Sigmoid colon (tissue), 7 donors: ENCODE measurements around the gene SELENOV. TPM values are rescaled to one million over a fixed set of nuclear protein-coding genes. Genes with fewer than 3 reads are reported as not detected.

ENCODE experiments used
- DNase-seq: peaks from one replicate; pipeline ENCODE4 v3.0.0-alpha.2; 2019
- H3K27ac ChIP-seq, 4 donors: fragments of 200-600 bp; sonication (generic); one replicate each; pipeline ENCODE4 v1.5.1; 2016 to 2019; ENCODE audit warnings: mild to moderate bottlenecking in 1 of 4
- H3K27me3 ChIP-seq, 3 donors: fragments of 200-600 bp; sonication (generic); one replicate each; pipeline ENCODE4 v1.5.1; 2019; ENCODE audit warnings: mild to moderate bottlenecking in 1 of 3
- H3K36me3 ChIP-seq, 4 donors: fragments of 200-600 bp; sonication (generic); one replicate each; pipeline ENCODE4 v1.5.1; 2016 to 2019
- H3K4me1 ChIP-seq, 4 donors: fragments of 200-600 bp; sonication (generic); one replicate each; pipeline ENCODE4 v1.5.1; 2017 to 2019
- H3K4me3 ChIP-seq, 4 donors: fragments of 200-600 bp; sonication (generic); one replicate each; pipeline ENCODE4 v1.5.1; 2017 to 2019; ENCODE audit warnings: mild to moderate bottlenecking in 2 of 4, moderate library complexity in 1 of 4
- H3K9me3 ChIP-seq, 4 donors: fragments of 200-600 bp in 3 of 4; sonication (generic) in 3 of 4; one replicate each; pipeline versions ENCODE4 v1.5.1 to v1.6.1; 2013 to 2019
- EP300 ChIP-seq, 4 donors: sonication (generic); formaldehyde crosslinking; IDR thresholded peaks; one replicate each; pipeline ENCODE4 v1.6.1; 2017; ENCODE audit warnings: antibody characterized with exemption in 4 of 4
- POLR2A ChIP-seq, 2 donors: fragments of 450-650 bp; IDR thresholded peaks; one replicate each; pipeline ENCODE4 v1.6.1; 2016; ENCODE audit warnings: antibody characterized with exemption in 2 of 2, mild to moderate bottlenecking in 2 of 2, moderate library complexity in 2 of 2
- POLR2AphosphoS5 ChIP-seq, 4 donors: sonication (generic); formaldehyde crosslinking; IDR thresholded peaks; one replicate each; pipeline ENCODE4 v1.6.1; 2017; ENCODE audit warnings: antibody characterized with exemption in 4 of 4
- WGBS, 2 donors: extraction: QIAGEN DNeasy Blood & Tissue Kit; methylation state at CpG; one replicate each; pipeline ENCODE4 v1.1.7; 2013; 5-methylcytosine and 5-hydroxymethylcytosine counted together
- intact Hi-C: fragments of 100-400 bp; cut with DNase I; formaldehyde crosslinking; loops from one replicate; pipeline ENCODE4 v1.15.1; 2023
- polyA plus RNA-seq, 3 donors: library from polyadenylated mRNA; stranded (reverse); fragments of 200-250 nt; gene quantifications; one replicate each; pipeline ENCODE4 v1.2.3, GENCODE V29; 2013
- total RNA-seq, 4 donors: library from RNA; depleted of rRNA; stranded (reverse); fragments of >200 nt; gene quantifications; one replicate each; pipeline ENCODE4 v1.1.0, GENCODE V29; 2016
- TF ChIP-seq, protein P1 (sequence below), 4 experiments: fragments of 450-650 bp in 3 of 4; fragments of 200-600 bp in 1 of 4; IDR thresholded peaks; one replicate each; pipeline ENCODE4 v1.5.1; 2016 to 2019; ENCODE audit warnings: antibody characterized with exemption in 4 of 4, mild to moderate bottlenecking in 3 of 4, moderate library complexity in 2 of 4
- donor health status: healthy with polysubstance abuse.
- donor health status: Bipolar disorder and iron deficiency.
- donor health status: healthy.

Gene SELENOV
- total and polyA plus RNA-seq, 7 donors, result not detected

DNA sequence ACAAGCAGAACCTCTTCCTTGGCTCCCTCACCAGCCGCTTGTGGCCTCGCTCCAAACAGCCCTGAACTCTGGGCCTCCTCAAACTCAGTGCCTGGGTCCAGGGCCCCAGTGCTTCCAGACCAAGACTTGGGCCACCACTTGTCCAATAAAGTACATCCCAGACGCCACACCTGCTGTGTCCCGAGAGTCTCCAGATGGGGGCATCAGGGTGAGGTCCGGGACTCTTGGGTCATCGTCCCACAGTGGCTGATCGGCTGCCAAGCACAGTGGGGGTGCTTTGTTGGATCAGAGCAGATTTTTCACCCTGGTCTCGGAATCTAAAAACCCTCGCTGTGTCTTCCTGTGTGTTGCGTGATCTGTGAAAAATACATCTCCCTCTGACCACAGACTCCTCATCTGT, 25.2 kb upstream of the SELENOV start:
- no peaks in the 10 kb centered on the region for H3K27me3 ChIP-seq
- H3K9me3 ChIP-seq, result no peaks in the 10 kb centered on the region
- no peak for TF ChIP-seq POLR2A (IDR thresholded peaks at IDR 0.05)
- TF ChIP-seq POLR2AphosphoS5 (IDR thresholded peaks at IDR 0.05), result no peak
- no peak for TF ChIP-seq EP300 (IDR thresholded peaks at IDR 0.05)
- TF ChIP-seq, protein P1, sequence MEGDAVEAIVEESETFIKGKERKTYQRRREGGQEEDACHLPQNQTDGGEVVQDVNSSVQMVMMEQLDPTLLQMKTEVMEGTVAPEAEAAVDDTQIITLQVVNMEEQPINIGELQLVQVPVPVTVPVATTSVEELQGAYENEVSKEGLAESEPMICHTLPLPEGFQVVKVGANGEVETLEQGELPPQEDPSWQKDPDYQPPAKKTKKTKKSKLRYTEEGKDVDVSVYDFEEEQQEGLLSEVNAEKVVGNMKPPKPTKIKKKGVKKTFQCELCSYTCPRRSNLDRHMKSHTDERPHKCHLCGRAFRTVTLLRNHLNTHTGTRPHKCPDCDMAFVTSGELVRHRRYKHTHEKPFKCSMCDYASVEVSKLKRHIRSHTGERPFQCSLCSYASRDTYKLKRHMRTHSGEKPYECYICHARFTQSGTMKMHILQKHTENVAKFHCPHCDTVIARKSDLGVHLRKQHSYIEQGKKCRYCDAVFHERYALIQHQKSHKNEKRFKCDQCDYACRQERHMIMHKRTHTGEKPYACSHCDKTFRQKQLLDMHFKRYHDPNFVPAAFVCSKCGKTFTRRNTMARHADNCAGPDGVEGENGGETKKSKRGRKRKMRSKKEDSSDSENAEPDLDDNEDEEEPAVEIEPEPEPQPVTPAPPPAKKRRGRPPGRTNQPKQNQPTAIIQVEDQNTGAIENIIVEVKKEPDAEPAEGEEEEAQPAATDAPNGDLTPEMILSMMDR (IDR thresholded peaks at IDR 0.05), result no peak
- DNase-seq, result no peak
- H3K27ac ChIP-seq, result no peak overlapping the region
- no peak overlapping the region for H3K4me3 ChIP-seq
- no peaks in the 10 kb centered on the region for H3K4me1 ChIP-seq
- WGBS, 2 donors, result 65 to 84% methylated on average over 10 of the region's 10 CpGs
- peaks cover 20 to 68% (median 49%) of the 10 kb centered on the region in 4 donors for H3K36me3 ChIP-seq
- intact Hi-C loops, result no loop called here

DNA sequence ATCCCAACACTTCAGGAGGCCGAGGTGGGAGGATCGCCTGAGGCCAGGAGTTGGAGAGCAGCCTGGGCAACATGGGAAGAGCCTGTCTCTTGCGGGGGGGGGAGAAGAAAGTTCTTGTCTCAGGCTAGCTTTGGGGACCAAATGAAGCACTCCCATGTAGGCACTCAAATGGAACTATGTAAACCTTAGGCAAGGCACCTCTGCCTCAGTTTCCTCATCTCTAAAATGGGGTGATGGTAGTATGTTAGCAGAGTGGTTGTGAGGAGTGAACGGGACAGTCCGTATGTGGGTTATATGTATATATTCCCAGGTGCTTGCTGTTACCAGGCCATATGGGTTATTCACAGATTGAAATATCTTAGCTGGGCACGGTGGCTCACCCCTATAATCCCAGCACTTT, 22.7 kb upstream of the SELENOV start:
- Histone ChIP-seq H3K36me3 (peaks cover 20 to 43% (median 33%) of the 10 kb centered on the region in 4 donors), H3K27me3 (peaks cover 0 to 15% (median 13%) of the 10 kb centered on the region in 3 donors), H3K9me3 (no peaks in the 10 kb centered on the region), H3K27ac (no peak overlapping the region), H3K4me3 (no peak overlapping the region), H3K4me1 (no peaks in the 10 kb centered on the region)
- intact Hi-C loops, result no loop called here
- 94 to 95% methylated on average over 6 of the region's 6 CpGs for WGBS, 2 donors
- DNase-seq, result no peak
- TF ChIP-seq, protein P1 (IDR thresholded peaks at IDR 0.05), result no peak
- TF ChIP-seq POLR2A (IDR thresholded peaks at IDR 0.05) (no peak), POLR2AphosphoS5 (IDR thresholded peaks at IDR 0.05) (no peak), EP300 (IDR thresholded peaks at IDR 0.05) (no peak)

DNA sequence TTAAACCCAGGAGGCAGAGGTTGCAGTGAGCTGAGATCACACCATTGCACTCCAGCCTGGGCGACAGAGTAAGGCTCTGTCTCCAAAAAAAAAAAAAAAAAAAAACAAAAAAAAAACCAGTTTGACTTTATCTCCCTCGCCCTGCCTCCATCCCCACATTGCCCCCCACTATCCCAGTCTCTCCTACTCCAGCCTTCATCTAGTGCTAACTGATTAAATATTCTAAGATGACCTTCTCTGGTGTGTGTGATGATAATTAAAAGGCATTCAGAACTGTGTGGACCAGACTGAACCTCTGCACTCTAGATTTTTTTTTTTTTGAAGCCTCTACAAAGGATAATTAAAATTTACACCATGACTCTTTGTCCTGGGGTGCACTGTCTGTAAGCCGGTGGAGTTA, 22.2 kb upstream of the SELENOV start:
- intact Hi-C loops, result no loop called here
- Histone ChIP-seq H3K27ac (no peak overlapping the region), H3K4me1 (peaks cover 0 to 4% (median 2%) of the 10 kb centered on the region in 4 donors), H3K4me3 (no peak overlapping the region), H3K9me3 (no peaks in the 10 kb centered on the region), H3K36me3 (peaks cover 20 to 38% (median 30%) of the 10 kb centered on the region in 4 donors), H3K27me3 (peaks cover 0 to 20% (median 18%) of the 10 kb centered on the region in 3 donors)
- TF ChIP-seq EP300 (IDR thresholded peaks at IDR 0.05) (no peak), POLR2AphosphoS5 (IDR thresholded peaks at IDR 0.05) (no peak), POLR2A (IDR thresholded peaks at IDR 0.05) (no peak)
- TF ChIP-seq, protein P1 (IDR thresholded peaks at IDR 0.05), result no peak
- no peak for DNase-seq
- 83 to 87% methylated on average over 3 of the region's 3 CpGs for WGBS, 2 donors

DNA sequence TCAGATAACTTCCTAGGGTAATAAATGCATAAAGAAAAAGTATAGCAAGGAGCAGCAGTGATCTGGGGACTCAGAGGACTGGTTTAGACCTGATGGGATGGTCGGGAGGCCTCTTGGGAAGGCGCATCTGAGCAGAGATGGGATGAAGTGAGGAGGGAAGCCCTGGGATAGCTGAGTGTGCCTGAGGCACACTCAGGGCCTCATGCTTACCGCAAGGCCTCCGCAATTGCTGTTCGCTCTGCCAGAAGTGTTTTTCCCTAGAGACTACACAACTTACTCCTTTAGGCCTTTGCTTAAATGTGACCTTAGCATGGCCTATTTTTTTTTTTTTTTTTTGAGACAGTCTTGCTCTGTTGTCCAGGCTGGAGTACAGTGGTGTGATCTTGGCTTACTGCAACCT, 20.3 kb upstream of the SELENOV start:
- TF ChIP-seq EP300 (IDR thresholded peaks at IDR 0.05) (no peak), POLR2AphosphoS5 (IDR thresholded peaks at IDR 0.05) (no peak), POLR2A (IDR thresholded peaks at IDR 0.05) (no peak)
- TF ChIP-seq, protein P1 (IDR thresholded peaks at IDR 0.05), result no peak
- Histone ChIP-seq H3K36me3 (peaks cover 1 to 19% (median 12%) of the 10 kb centered on the region in 4 donors), H3K4me1 (peaks cover 0 to 21% (median 19%) of the 10 kb centered on the region in 4 donors), H3K4me3 (no peak overlapping the region), H3K9me3 (no peaks in the 10 kb centered on the region), H3K27me3 (peaks cover 16 to 39% (median 36%) of the 10 kb centered on the region in 3 donors), H3K27ac (no peak overlapping the region)
- 79 to 84% methylated on average over 5 of the region's 5 CpGs for WGBS, 2 donors
- intact Hi-C loops, result loop anchor here (5.0 kb wide), 1 partner anchor 38 kb away; the partner anchor contains the start of gene EID2B
- DNase-seq, result no peak

DNA sequence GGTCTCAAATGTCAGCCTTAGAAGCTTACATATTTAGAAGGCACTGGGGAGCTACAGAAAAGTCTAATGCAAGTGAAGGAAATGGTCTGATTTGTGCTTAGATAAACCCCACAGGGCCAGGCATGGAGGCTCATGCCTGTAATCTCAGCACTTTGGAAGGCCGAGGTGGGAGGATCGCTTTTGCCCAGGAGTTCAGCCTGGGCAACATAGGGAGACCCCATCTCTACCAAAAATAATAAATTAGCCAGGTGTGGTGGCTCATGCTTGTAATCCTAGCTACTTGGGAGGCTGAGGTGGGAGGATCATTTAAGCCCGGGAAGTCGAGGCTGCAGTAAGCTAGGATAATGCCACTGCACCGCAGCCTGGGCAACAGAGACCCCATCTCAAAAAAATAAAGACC, 18.9 kb upstream of the SELENOV start:
- no peak overlapping the region for H3K4me3 ChIP-seq
- H3K4me1 ChIP-seq, result peaks cover 0 to 21% (median 19%) of the 10 kb centered on the region in 4 donors
- intact Hi-C loops, result loop anchor here (5.0 kb wide), 1 partner anchor 36 kb away; the partner anchor contains the start of gene EID2B
- H3K27me3 ChIP-seq, result peaks cover 16 to 52% (median 47%) of the 10 kb centered on the region in 3 donors
- H3K36me3 ChIP-seq, result peaks cover 0 to 5% (median 2%) of the 10 kb centered on the region in 4 donors
- 83 to 91% methylated on average over 5 of the region's 5 CpGs for WGBS, 2 donors
- TF ChIP-seq, protein P1 (IDR thresholded peaks at IDR 0.05), result no peak
- TF ChIP-seq EP300 (IDR thresholded peaks at IDR 0.05) (no peak), POLR2A (IDR thresholded peaks at IDR 0.05) (no peak), POLR2AphosphoS5 (IDR thresholded peaks at IDR 0.05) (no peak)
- H3K9me3 ChIP-seq, result no peaks in the 10 kb centered on the region
- no peak overlapping the region for H3K27ac ChIP-seq
- DNase-seq, result no peak
